Mammary microvascular endothelial cell (primary cell): ENCODE measurements around the gene IL1F10. TPM values are rescaled to one million over a fixed set of nuclear protein-coding genes. Genes with fewer than 3 reads are reported as not detected.

ENCODE experiments used
- total RNA-seq: library from RNA; depleted of rRNA; stranded (reverse); fragments of >200 nt; gene quantifications from 2 replicates; pipeline ENCODE4 v1.2.3, GENCODE V29; 2015

IL1F10 gene
- total RNA-seq, result not detected in 2 replicates

GRCh38 chr2:113067681-113068080 is at the start of gene IL1F10:
Gene IL1F10 (plus strand): TSS chr2:113067970. CDS start chr2:113072739, 4,769 bp downstream.

DNA sequence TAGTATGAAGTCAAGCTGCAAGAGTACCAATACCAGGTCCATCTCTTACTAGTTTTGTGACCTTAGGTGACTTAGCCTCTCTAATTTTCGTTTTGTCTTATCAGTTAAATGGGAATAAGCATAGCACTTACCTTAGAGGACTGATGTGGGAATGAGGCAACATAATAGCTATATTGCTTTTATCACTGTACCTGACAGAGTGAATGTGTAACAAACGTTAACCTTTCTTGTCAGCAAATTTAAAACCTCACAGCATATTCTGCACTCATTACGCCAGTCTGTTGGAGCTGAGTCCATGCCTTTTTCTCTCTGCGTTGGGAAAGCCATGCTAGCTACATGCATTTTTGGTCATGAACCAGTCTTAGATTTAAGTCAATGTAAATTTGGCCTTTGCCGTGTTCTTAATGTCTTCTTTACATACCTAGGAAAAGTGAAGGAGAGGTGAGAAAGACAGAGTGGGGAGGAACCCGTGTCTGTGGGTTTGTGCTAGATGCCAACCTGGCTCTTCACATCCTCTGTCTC is 15.3 kb upstream of the IL1F10 start, which contains the start of gene IL36B:
IL36B (minus strand) TSS at position 472 of the 522 bp plus-strand sequence.

DNA sequence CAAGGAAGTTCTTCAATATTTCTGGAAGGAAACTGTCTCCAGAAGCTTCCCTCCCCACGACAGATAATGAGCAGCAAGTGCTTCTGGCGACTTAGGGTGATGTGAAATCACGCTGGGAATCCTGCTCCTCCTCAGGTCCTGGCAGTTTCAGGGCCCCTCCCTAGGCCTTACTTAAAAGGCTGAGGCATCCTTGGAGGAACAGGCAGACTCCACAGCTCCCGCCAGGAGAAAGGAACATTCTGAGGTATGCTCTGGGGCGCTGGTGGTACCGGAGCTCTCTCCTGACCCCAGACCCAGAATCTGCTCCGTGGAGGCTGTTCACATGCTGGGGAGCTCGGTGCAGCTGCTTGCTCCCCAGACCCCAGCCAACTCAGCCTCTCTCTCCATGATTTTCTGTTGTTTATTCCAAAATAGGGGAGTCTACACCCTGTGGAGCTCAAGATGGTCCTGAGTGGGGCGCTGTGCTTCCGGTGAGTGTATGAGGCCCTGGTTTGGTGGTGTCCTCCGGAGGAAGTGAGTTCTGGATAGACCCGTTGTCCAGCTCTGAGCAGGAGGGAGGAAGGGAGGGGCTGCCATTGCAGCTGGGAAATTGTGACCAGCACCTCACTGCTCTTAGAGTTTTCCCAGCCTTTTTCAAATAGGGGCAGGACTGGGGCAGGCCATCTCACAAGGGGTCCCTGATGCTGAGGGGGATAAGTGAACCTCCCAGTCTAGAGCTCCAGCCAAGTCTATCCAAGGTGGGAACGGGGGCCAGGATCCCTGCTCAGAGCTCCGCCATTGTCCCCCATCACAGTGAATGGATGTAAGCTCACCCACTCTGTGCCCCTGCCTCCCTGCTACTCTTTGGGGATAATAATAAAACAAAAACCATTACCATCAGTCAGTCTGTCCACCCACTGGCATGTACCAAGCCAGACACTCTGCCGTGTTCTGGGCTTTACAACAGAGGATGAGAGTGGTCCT is 8.5 kb upstream of the IL1F10 start, which contains the start of gene IL36RN:
IL36RN (plus strand) TSS at position 201 of the 963 bp plus-strand sequence; CDS start at position 442, 241 bp downstream.

Other genes starting within 250 kb of the IL1F10 start
- gene IL1B, start 231.2 kb upstream of the IL1F10 start, total RNA-seq, result 4.1 and 7.1 TPM in 2 replicates
- not detected in 2 replicates for gene IL37, start 156.8 kb upstream of the IL1F10 start, total RNA-seq
- gene IL36G, start 90.0 kb upstream of the IL1F10 start, total RNA-seq, result not detected in 2 replicates
- not detected in 2 replicates for gene IL36A, start 62.5 kb upstream of the IL1F10 start, total RNA-seq
- gene IL36B, start 15.1 kb upstream of the IL1F10 start, total RNA-seq, result not detected in 2 replicates
- gene IL36RN, start 8.8 kb upstream of the IL1F10 start, total RNA-seq, result not detected in 2 replicates
- not detected in 2 replicates for gene IL1RN, start 59.6 kb downstream of the IL1F10 start, total RNA-seq
- 0.25 and 0.33 TPM in 2 replicates for gene PSD4, start 106.0 kb downstream of the IL1F10 start, total RNA-seq
- 2.1 and 2.8 TPM in 2 replicates for gene PAX8, start 211.0 kb downstream of the IL1F10 start, total RNA-seq